ENCODE results near the gene GABARAP.
A peak's percentile ranks its signal among the peaks of the same experiment; 100 is the strongest.

GABARAP gene

DNA sequence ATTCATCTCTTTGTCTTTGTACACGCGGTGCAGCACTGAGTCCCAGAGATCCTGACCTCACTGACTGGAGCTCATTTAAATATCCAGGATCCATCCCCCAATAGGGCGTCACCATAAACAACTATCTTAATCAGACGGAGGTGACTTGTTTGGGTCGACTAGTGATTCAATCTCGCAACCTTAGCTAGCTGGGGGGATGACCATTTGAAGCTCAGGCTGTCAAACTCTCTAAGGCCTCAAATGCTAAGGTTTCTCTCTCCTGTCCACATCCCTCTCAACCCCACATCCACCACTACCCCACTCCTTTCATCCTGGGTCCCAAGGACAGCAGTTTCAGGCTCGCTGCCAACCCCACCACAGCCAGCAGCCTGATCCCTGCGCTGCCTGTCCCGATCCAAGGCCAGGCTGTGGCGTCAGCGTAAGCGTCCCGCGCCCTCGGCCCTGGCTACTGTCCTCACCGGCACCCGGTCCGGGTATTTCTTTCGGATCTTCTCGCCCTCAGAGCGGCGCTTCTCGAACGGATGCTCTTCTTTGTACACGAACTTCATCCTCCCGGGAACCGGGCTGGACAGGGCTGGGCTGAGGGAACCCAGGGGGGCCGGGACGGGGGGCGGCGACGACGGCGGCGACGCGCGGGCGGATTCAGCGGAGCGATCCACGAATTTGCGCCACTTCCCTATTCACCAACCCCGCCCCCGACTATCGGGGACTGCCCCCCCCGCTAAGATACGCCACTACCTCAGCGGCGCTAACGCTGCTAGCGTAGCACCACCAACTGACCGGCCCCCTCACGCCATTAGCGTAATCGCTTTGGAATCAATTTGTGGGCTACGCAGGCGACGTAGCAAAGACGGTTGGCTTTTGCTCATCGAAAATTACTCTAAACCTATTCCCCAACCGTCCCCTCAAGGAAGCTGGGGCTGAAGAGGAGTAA lies at the start of gene GABARAP:
Gene GABARAP (minus strand): TSS at position 667 of the 934 bp plus-strand sequence. CDS start 119 bp downstream, at position 548.
- peak; percentile 84 to 86 for DNase-seq (ENCODE audit: low read depth in 2 of 2)

DNA sequence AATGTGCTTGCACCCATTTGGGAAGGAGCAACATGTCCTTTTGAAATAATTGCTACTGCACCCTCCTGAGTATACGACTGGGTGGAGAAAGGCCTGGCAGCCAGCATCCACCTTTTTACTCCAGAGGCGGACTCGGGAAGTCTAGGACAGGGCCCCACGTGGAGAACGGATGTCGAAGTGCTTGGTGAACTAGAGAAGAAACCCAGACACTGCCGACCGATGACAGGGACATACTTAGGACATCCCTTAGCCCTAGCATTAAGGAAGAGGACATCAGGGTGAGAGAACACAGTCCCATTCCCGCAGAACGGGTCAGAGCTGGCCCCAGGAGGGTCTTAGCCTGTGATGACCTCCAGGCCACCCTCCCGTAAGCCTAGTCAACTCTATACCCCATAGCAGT lies 48.4 kb upstream of the GABARAP start:
- DNase-seq (ENCODE audit: low read depth in 2 of 2): no peak

DNA sequence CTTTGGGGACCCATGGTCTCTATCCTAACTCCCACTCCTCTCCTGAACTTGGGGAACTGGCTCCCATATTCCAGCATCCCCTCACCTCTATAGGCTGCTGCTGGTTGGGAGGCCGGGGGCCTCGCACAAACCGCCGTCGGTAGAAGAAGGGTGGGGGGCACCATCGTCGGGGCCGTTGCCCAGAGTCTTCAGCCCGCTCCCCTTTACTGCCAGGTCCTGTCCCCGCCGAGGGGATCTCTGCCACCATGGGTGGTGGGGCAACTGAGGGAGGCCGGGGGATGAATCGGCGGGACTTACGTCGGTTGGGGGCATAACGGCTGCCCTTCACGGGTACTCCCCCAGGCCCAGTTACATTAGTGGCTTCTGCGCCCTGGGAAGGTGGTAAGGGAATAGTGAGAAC lies 47.9 kb upstream of the GABARAP start:
- no peak for DNase-seq (ENCODE audit: low read depth in 2 of 2)

DNA sequence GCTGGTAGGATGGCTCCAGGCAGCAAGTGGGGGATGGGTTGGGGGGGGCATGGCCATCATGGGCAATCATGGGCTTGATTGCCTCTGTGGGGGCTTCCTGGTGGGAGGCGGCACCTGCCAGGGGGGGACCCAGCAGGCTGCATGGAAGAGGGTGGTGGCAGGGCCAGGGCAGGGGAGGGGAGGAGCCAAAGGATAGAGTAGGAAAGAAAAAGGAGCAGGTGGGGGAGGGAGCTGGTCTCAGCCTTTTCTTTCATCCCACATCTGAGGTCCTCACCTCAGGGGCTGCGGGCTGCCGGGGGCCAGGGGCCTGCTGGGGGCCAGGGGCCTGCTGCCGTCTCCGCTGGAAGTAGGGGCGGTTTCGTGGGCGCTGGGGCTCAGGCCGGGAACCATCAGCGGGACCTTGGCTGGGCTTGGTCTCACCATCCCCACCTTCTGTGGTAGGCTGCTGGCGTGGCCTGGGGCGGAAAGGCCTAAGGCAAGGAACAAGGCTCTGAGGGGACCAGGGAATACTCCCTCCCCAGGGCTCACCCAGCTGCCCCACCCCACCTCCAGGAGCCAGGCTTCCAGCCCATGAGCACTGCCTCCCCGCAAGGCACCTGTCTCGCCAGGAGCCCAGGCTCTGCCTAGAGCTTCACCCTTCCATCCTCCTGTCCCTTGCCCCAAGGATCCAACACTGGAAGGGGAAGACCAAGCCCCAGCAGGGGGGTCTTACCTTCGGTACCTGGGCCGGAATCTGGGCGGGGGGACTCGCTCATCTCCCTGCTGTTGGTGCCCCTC lies 47.2 kb upstream of the GABARAP start:
- no peak for DNase-seq (ENCODE audit: low read depth in 2 of 2)

DNA sequence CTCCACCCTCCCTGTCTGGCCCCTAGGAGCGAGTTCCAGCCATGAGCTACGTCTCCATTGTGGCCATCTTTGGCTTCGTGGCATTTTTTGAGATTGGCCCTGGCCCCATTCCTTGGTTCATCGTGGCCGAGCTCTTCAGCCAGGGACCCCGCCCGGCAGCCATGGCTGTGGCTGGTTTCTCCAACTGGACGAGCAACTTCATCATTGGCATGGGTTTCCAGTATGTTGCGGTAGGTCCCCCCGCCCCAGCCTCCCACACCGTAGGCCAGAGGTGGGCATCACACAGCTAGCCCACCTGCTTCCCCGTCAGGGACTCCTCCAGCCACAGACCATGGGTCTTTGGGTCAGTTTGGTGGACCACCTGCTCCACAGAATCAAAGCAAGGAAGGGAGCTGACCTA lies 43.4 kb upstream of the GABARAP start:
- no peak for DNase-seq (ENCODE audit: low read depth in 2 of 2)

DNA sequence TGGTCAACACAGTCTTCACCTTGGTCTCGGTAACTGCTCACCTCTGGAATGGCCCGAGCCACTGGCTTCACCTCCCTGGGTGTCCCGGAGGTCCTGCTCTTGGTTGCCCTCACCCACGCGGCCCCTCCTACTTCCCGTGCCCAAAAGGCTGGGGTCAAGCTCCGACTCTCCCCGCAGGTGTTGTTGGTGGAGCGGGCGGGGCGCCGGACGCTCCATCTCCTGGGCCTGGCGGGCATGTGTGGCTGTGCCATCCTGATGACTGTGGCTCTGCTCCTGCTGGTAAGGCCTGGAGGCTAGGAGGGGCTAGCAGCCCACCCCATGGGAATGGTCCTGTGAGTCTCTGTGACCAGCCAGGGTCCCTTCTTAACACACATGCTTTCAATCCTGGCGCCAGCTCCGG lies 42.7 kb upstream of the GABARAP start:
- DNase-seq (ENCODE audit: low read depth in 2 of 2): no peak

DNA sequence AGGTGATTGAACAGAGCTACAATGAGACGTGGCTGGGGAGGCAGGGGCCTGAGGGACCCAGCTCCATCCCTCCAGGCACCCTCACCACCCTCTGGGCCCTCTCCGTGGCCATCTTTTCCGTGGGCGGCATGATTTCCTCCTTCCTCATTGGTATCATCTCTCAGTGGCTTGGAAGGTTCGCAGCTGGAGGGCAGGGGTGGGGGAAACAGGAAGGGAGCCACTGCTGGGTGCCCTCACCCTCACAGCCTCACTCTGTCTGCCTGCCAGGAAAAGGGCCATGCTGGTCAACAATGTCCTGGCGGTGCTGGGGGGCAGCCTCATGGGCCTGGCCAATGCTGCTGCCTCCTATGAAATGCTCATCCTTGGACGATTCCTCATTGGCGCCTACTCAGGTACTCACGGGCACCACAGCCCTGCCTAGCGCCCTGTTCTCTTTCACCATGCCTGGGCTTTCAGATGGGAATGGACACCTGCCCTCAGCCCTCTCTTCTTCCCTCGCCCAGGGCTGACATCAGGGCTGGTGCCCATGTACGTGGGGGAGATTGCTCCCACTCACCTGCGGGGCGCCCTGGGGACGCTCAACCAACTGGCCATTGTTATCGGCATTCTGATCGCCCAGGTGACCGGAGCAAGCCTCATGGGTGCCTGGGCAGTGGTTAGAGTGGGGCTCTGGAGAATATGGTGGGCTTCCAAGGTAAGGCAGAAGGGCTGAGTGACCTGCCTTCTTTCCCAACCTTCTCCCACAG lies 41.4 kb upstream of the GABARAP start:
- no peak for DNase-seq (ENCODE audit: low read depth in 2 of 2)

DNA sequence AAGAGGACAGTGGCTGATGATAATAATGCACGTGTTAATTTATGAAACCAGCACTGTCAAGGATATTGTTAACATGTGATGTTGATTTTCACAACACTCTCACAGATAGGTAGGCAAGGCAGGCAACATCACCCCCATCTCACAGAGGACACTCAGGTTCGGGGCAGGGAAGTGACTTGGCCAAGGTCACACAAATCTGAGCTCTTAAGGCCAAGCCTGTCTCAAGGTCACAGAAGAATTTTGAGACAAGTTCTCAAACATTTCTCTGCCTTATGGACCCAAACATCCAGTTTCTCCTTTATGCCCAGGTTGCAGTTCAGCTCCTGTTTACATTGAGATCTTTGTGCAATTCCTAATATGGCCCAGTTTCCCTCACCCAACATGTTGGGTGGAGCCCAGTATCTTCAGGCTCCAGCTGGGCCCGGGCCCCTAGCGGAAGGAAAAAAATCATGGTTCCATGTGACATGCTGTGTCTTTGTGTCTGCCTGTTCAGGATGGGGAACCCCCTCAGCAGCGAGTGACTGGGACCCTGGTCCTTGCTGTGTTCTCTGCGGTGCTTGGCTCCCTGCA lies 40.6 kb upstream of the GABARAP start:
- no peak for DNase-seq (ENCODE audit: low read depth in 2 of 2)

DNA sequence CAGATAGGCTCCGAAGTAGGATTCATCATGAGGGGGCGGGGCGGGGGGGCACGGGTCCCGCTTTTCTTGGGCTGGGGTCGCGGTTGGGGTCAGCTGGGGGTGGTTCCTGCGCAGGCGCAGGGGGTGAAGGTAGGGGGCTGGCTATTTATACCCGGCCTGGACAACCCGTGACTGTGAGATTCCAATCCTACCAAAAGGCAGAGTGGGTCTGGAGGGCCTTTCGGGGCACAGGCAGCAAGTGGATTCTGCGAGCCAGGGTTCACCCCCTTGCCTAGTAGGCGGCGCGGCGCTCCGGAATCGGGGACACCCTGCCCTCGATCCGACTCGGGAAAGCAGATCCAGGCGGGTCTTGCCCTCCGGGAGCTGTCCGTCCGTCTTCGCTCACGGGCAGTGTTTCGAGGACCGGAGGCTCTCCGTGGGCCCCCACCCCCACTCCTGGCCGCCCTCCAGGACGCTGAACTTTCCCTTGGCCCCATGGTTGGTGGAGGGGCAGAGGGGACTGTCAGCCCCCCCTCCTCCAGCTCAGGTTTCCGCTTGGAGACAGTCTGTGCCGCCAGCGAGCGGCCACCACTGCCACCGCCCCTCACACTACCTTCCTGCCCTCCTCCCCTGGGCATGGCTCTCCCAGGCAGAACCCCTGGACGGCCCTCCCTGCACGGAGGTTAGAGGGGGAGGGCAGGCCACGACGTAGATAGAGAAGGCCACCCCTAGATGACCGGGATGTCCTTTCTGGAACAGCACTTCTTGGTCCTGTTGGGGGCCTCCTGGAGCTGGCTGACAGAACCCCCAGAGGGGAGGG lies 39.9 kb upstream of the GABARAP start:
- no peak for DNase-seq (ENCODE audit: low read depth in 2 of 2)

DNA sequence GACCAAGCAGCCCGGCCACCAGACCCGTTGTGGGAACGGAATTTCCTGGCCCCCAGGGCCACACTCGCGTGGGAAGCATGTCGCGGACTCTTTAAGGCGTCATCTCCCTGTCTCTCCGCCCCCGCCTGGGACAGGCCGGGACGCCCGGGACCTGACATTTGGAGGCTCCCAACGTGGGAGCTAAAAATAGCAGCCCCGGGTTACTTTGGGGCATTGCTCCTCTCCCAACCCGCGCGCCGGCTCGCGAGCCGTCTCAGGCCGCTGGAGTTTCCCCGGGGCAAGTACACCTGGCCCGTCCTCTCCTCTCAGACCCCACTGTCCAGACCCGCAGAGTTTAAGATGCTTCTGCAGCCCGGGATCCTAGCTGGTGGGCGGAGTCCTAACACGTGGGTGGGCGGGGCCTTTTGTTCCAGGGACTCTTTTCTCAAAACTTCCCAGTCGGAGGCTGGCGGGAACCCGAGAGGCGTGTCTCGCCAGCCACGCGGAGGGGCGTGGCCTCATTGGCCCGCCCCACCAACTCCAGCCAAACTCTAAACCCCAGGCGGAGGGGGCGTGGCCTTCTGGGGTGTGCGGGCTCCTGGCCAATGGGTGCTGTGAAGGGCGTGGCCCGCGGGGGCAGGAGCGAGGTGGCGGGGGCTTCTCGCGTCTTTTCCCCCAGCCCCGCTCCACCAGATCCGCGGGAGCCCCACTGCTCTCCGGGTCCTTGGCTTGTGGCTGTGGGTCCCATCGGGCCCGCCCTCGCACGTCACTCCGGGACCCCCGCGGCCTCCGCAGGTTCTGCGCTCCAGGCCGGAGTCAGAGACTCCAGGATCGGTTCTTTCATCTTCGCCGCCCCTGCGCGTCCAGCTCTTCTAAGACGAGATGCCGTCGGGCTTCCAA lies 39.1 kb upstream of the GABARAP start, which contains the start of gene SLC2A4:
Gene SLC2A4 (plus strand): TSS at position 645 of the 879 bp plus-strand sequence. CDS start 217 bp downstream, at position 862.
- peak; percentile 85 to 88 for DNase-seq (ENCODE audit: low read depth in 2 of 2)

DNA sequence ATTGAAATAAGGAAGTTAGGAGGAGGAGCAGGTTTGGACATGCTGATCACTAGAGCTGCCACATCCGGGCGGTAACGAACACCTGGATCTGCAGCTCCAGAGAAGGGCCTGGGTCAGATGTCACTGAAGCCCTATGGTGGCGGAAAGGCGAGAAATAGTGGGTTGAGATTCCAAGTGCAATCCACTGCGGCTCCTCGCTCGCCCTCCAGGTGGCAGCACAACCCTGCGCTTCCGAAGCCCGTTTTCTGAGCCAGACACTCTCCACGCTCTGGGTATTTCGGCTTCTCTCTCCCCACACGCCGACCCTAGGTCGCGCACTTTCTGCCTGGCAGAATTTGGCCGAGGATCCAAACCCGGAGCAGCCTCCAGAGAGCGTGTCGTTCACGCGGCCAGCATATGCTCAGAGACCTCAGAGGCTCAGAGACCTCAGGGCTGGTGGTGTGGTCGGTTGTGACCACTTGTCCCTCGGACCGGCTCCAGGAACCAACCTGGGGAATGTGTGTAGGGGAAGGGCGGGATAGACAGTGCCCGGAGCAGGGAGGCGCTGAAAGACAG lies 38.3 kb upstream of the GABARAP start:
- DNase-seq (ENCODE audit: low read depth in 2 of 2): peak; percentile 26 to 33

DNA sequence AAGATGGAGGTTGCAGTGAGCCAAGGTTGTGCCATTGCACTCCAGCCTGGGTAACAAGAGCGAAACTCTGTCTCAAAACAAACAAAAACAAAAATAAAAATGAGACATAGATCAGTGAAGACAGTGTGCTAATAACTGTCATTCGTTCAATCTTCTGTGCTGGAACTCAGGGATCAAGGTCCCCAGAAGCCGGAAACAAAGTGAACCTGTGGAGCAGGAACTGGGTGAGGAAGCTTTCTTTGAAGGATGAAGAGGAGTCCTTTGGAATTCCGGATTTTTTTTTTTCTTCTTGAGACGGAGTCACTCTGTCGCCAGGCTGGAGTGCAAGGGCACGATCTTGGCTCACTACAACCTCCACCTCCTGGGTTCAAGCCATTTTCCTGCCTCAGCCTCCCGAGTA lies 37.2 kb upstream of the GABARAP start:
- DNase-seq (ENCODE audit: low read depth in 2 of 2): no peak

DNA sequence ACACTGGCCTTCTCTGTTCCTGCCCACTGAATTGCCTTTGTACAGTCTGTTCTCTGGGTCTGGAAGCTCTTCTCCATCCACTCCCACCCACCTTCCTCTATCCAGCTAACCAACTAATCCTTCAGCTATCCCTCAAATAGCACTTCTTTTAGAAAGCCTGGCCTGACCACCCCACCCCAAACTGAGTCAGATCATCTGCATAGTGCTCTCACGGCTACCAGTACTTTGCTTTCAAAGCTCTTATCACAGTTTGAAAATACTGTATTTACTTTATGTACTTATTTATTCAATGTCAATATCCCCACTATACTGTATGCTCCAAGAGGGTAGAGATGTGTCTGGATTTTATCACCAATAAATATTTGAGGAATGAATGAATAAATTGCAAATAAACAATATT lies 24.5 kb upstream of the GABARAP start:
- DNase-seq (ENCODE audit: low read depth in 2 of 2): no peak

DNA sequence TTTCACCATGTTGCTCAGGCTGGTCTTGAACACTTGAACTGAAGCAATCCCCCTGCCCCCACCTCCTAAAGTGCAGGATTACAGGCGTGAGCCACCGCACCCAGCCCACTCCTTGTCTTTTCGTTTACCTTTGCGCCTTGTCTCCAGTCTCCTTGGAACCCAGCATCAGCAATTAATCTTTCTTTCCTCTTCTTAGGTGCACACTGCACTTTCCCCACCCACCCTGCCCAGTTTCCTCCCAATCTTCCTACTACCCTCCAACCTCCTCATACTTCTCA lies 21.5 kb upstream of the GABARAP start:
- no peak for DNase-seq (ENCODE audit: low read depth in 2 of 2)

DNA sequence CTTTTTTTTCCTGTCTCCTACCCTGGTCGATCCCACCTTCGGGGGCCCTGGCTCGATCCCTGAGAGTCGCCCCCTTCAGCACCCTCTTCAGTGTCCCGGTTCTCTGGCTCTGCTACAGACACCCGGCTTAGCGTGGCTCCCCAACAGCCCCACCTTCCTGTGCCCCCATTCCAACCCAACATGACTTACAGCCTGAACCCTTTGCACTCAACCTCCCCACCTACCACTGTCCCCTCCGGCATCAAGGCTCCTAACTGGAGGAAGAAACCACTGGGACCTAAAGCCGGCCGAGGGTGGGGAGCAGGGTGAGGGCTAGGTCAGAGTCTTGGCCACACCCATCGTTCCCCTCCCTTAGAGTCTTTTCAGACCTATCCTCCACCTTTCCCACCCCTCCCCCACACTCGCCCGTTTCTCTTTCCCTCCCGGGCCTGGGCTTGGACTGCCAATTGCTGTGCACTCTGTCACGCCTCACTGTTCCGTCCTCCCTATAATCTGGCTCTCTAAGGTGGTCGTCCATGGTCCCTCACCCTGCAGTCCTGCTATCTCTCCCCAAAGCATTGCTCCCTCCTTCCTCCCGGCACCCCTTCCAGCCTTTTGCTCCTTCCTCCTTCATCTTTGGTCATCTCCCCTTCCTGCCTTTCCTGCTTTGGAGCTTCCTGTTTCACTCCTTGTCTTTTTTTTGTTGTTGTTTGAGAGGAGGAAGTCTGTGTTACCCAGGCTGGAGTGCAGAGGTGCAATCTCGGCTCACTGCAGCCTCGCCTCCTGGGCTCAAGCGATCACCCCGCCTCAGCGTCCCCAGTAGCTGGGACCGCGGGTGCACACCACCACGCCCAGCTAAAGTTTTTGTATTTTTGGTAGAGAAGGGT lies 20.9 kb upstream of the GABARAP start:
- DNase-seq (ENCODE audit: low read depth in 2 of 2): no peak

DNA sequence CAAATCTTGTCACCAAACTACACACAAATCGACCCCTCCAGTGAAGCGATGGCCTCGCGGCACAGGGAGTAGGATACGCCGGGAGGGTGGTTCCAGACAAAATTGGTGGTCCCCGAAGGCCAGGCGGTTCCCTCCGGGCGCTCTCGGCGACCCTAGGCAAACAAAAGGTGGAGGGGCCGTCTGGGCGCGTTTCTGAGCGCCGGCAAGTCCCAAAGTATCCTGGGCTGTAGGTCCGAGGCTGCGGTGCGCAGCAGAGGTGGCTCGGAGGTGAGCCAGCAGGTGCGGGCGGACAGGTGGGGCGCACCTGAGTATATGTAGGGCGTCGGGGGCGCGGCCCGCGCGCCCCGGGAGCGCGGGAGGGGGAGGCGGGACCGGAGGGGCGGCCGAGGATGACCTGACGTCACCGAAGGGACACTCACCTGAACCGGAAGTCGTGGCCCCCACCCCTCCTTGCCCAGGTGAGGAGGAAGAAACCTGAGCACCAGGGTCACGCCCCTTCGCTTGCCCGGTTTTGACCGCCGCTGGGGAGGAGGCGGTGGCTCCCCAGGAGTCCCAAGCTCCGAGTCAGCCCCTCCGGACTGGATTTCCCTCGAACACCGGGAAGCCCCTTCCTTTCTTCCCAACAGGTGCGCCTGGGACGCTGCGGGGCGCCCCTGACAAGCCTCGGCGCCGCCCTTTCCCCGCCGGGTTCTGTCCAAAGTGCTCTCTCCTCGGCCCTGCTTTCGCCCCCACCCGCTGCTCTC lies 20.1 kb upstream of the GABARAP start, which contains the start of gene CLDN7:
Gene CLDN7 (minus strand): TSS at position 287 of the 743 bp plus-strand sequence. CDS start 435 bp downstream, outside the sequence.
- no peak for DNase-seq (ENCODE audit: low read depth in 2 of 2)

DNA sequence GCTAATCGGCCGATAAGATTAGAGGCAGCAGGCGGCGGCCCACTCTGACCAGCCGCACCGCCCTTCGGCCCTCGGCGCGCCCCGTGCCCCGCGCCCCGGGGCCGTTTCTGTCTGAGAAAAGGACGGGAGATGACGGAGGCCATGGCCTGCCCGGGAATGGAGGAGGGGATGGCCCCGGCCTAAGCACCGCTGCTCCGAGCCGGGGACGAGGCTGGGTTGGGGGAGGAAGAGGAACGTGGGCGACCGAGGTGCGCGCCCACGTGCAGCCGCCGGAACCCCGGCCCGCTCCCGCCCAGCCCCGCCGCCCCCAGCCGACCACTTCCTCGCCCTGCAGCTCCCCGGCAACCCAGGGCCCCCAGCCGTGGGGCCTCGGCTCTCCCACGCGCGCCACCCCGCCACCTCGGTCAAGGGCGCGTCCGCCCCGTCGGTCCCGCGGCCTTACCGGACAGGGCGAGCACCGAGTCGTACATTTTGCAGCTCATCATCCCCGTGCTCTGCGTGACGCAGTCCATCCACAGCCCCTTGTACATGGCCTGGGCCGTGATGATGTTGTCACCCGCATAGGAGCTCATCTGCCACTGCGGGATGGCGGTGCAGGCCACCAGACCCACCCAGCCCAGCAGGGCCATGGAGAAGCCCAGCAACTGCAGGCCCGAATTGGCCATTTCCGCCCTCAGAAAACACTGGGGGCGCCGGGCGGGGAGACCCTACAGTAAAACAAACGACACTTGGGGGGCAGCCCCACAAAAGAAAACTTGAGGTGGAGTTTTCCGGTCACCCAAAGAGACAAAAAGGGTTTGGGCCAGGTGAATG lies 19.3 kb upstream of the GABARAP start:
- DNase-seq (ENCODE audit: low read depth in 2 of 2): no peak

Data from fibroblast of skin of left quadriceps (primary cell).